ENCODE data around the gene FGFR3. TPM values are rescaled to one million over a fixed set of nuclear protein-coding genes. Genes with fewer than 3 reads are reported as not detected.

Gene FGFR3
- total and polyA plus RNA-seq, 9 of the 15 experiments (the other 6 are each of a cell fraction or from before 2014, with no cell fraction given): 1.2 to 60.4 (median 12.7) TPM

- Histone ChIP-seq H3K36me3 (ENCODE audit: control insufficient read depth, insufficient read depth, low read length) (no peaks in the 10 kb centered on the region), H3K9me3 (replicated peaks; ENCODE audit: control insufficient read depth, insufficient read depth, low read depth, low read length) (no peaks in the 10 kb centered on the region), H3K4me3 (peak overlapping the region; percentile 37), H3K4me2 (ENCODE audit: insufficient read depth, low read length) (0 out of 2 replicates have a peak overlapping the region, but pooled peaks have one; percentile 14), H3K4me1 (replicated peaks in 1 of 2; ENCODE audit: control insufficient read depth in 2 of 2, insufficient read depth in 2 of 2, low read length in 2 of 2) (peaks cover 2 to 87% of the 10 kb centered on the region in 2 experiments; a peak in 3 of 5 replicates), H2AFZ (ENCODE audit: low read depth, low read length) (0 out of 2 replicates have a peak overlapping the region, but pooled peaks have one; percentile 23), H3K9me1 (ENCODE audit: control insufficient read depth, insufficient read depth, low read length) (no peaks in the 10 kb centered on the region), H3K9ac (ENCODE audit: insufficient read depth in 1 of 2, low read depth in 2 of 2, low read length in 2 of 2) (peak overlapping the region in 1 of 2 experiments; percentile 64; a peak in 1 of 4 replicates), H3K79me2 (ENCODE audit: control insufficient read depth, insufficient read depth, low read length) (no peaks in the 10 kb centered on the region), H3K27ac (ENCODE audit: extremely low read depth, low read depth, low read length) (no peak overlapping the region), H4K20me1 (replicated peaks; ENCODE audit: control insufficient read depth, insufficient read depth, low read length) (0 out of 2 replicates have a peak, but pooled peaks cover 3% of the 10 kb centered on the region), H3K27me3 (ENCODE audit: control insufficient read depth in 2 of 2, insufficient read depth in 2 of 2, low read length in 2 of 2) (no peaks in the 10 kb centered on the region)
- peak; percentile 78 for ATAC-seq
- WGBS (ENCODE audit: insufficient coverage, low coverage, missing lambda C conversion rate): 31% methylated on average over 13 of the region's 32 CpGs
- in situ Hi-C loops (cut with MboI): no loop called here
- POLR2A ChIA-PET: interaction anchor here (0.6 to 1.2 kb wide), 4 partner anchors 10 to 618 kb away, joined by 3 to 5 read pairs (median 4); partner anchors contain the start of gene FGFR3
- CTCF ChIA-PET (ENCODE audit: low intra/inter-chr PET ratio): interaction anchor here (0.7 kb wide), 1 partner anchor 132 kb away, joined by 3 read pairs; no protein-coding TSS in a partner anchor
- FAIRE-seq: no peak
- peak; percentile 76 to 90 (median 87) for DNase-seq (ENCODE audit: extremely low read depth in 1 of 4, low spot score in 3 of 4)
- BruUV-seq (replicated peaks): no TSS peak
- intact Hi-C loops (cut with micrococcal nuclease): no loop called here
- TF ChIP-seq UBTF (IDR thresholded peaks at IDR 0.05; ENCODE audit: borderline replicate concordance in 1 of 2, low read depth in 2 of 2, low read length in 2 of 2) (peak in 1 of 2 experiments; percentile 23; a peak in 1 of 4 replicates), ILK (tag; IDR thresholded peaks at IDR 0.05; ENCODE audit: borderline replicate concordance, low read depth) (no peak), LARP7 (IDR thresholded peaks at IDR 0.05) (no peak), XRCC3 (IDR thresholded peaks at IDR 0.05) (no peak), ZNF561 (CRISPR knock-in tag; conservative IDR thresholded peaks at IDR 0.05) (no peak), NFATC3 (IDR thresholded peaks at IDR 0.05) (no peak), ZNF740 (CRISPR knock-in tag; IDR thresholded peaks at IDR 0.05) (no peak), ZNF740 (tag; IDR thresholded peaks at IDR 0.05) (peak in 1 of 2 experiments; percentile 58; a peak in 1 of 4 replicates), CTCF (IDR thresholded peaks at IDR 0.05 in 2 of 3, conservative IDR thresholded peaks at IDR 0.05 in 1 of 3; ENCODE audit: insufficient read depth in 2 of 3, low read depth in 1 of 3, low read length in 3 of 3) (peak; percentile 45 to 62 (median 52); a peak in 5 of 6 replicates), CLOCK (CRISPR knock-in tag; IDR thresholded peaks at IDR 0.05; ENCODE audit: borderline replicate concordance) (no peak), ZFP36 (IDR thresholded peaks at IDR 0.05; ENCODE audit: low read depth, low read length, partially characterized antibody) (peak; percentile 73)
Measured at GRCh38 chr4:1767770-1768366, 25.2 kb upstream of the FGFR3 start.
